WTC11 (cell line): ENCODE measurements around the gene HS2ST1.

Experiments used
- CTCF ChIP-seq: fragments of 200-600 bp; IDR thresholded peaks from 2 replicates; pipeline ENCODE4 v1.8.0; 2022; ENCODE audit warnings: antibody characterized with exemption
- STAT6 ChIP-seq: sonication (generic); formaldehyde crosslinking; conservative IDR thresholded peaks from 2 replicates; pipeline ENCODE4 v1.8.1; 2023; ENCODE audit warnings: mild to moderate bottlenecking, low read depth, missing genetic modification reagents, moderate library complexity
- ZNF138 ChIP-seq: sonication (generic); formaldehyde crosslinking; conservative IDR thresholded peaks from 2 replicates; pipeline ENCODE4 v1.8.1; 2022; ENCODE audit warnings: mild to moderate bottlenecking, moderate library complexity, missing genetic modification reagents
- ZSCAN18 ChIP-seq: fragments of 250-450 bp; sonication (Bioruptor Pico); IDR thresholded peaks from 2 replicates; pipeline ENCODE4 v2.1.2; 2022; ENCODE audit warnings: mild to moderate bottlenecking, moderate library complexity

GRCh38 chr1:87007323-87007722, 92.9 kb downstream of the HS2ST1 start:
- no peak for TF ChIP-seq ZNF138 (CRISPR knock-in tag)
- TF ChIP-seq ZSCAN18: no peak
- no peak for TF ChIP-seq CTCF
- no peak for TF ChIP-seq STAT6 (CRISPR knock-in tag)
